Stimulated activated CD4-positive, alpha-beta T cell treated with anti-CD3 and anti-CD28 coated beads, Interleukin-15, amount 100 ng/mL, for 48 hours (primary cell): ENCODE measurements around the gene MYO18A.

ENCODE experiments used
- DNase-seq, 2 donors: peaks; one replicate each; pipeline ENCODE4 v3.0.0-alpha.2; 2020; ENCODE audit warnings: low read depth in 2 of 2

Gene MYO18A

DNA sequence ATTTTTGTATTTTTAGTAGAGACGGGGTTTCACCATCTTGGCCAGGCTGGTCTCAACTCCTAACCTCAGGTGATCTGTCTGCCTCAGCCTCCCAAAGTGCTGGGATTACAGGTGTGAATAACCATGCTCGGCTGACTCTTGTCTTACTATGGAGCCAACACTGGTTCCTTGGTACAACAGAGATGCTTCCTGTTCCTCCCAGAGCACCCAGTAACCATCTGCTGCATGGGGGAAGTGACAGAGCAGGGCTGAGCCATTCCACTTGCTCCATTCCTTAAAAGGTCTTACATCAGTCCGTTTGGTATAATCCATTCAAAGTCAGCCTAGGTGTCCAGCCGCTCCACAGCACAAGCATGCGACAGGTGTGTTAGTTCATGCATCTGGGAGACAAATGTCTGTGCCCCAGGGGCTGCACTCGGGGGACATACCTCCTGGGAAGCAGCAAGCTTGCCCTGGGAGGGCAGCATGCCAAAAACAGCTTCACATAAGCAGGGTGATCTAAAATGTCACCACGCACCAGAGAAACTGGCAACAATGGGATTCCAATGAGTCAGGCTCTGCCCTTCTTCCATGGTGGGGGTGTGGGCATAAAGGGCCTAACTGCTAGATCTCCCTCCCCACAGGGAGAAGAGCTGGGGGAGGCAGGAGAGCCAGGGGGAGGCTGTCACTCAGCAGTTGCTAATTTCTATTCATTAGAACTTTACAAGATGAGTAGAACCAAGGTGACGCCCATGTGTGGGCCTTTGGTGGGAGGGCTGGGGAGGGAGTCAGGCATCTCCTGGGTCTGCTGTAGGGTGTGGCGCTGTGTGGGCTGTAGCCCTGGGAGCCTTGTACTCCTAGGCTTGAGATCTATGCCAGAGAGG lies 101.8 kb downstream of the MYO18A start:
- DNase-seq, result no peak

DNA sequence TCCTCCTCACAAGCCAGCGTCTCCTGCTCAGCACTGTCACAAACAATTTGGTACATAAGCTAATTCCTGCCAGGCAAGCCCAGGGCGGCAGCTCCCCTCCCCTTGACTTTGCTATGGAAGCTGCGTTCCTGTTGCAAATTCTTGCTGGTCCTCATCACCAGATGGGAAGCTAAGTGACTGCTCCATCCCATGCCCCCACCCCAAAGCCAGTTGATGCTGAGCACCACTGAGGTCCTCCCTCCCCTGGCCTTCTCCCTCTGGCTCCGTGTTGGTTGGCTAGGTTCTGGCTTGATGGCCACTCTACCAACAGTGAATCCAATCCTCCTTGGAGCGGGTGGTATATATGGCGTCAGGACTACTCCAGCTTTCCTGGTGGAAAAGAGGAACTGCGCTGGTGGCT lies 102.9 kb downstream of the MYO18A start:
- no peak for DNase-seq

DNA sequence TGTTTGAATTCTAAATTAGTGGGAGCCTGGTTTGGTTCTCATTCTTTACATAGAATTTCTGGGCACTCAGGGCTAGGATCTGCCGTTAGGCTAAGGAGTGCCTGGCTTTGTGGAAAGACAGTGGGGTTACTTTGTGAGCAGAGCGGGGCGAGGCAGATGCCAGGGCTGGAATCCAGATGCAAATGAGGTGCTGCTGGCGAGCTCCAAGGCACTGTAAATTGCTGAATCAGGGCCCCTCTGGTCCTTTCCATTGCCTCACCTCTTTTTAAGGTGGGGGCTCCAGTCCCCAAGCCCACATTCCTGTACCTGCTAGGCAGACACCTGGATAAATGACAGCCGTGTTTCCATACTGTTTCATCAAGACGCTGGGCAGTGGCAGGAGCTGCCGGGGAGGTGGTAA lies 103.5 kb downstream of the MYO18A start:
- DNase-seq, result no peak

DNA sequence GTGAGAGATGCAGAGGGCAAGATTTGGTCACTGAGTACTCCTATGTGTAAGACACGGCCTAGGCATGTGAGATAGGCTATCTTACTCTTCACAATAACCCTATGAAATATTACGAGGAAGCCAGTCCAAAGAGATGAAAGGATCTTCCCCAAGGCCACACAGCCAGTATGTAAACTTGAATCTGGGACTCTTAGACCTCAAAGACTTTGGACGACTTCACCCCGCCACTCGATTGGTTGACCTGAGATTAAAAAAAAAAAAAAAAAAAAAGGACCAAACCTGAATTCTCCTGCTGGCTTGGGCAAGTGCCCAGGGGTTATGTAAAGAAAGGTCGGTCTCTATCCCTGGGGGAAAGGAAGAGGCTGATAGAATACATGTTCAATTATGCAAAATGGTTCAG lies 104.1 kb downstream of the MYO18A start:
- DNase-seq, result no peak

DNA sequence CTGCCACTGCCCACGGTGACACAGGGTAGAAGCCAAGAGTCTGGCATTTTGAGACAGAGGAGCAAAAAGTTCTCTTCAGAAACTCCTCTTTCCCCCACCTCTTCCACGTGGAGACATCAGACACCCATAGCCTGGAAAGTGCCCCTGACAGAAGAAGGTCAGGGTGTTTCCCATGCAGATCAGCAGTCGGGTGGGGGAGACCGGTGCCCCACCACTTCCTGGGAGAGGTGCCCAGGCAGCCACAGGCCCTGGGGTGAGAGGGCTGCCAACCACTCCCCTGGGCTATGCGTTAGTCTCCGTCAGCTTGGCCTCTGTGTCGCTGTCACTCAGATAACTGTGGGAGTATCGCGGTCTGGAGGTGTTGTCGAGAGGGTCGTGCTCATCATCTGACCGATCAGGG lies 105.7 kb downstream of the MYO18A start:
- no peak for DNase-seq

DNA sequence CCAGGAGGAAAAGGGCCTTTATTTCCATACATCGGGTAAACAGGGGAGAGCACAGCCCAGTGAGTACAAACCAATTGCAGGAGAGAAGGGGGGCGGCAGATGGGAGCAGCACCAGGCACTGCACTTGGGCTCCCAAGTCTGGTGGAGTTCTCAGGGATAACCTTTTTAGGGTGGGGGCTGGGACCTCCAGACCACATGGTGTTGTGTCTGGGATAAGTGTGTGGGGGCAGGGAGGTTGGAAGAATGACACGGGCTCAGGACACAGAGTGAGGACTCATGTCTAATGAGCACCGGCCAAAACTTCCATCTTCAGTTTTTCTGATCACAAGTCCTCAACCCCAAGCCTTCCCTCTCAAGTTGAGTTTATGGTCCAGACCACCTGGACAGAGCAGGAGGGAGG lies 106.7 kb downstream of the MYO18A start:
- DNase-seq, result no peak

DNA sequence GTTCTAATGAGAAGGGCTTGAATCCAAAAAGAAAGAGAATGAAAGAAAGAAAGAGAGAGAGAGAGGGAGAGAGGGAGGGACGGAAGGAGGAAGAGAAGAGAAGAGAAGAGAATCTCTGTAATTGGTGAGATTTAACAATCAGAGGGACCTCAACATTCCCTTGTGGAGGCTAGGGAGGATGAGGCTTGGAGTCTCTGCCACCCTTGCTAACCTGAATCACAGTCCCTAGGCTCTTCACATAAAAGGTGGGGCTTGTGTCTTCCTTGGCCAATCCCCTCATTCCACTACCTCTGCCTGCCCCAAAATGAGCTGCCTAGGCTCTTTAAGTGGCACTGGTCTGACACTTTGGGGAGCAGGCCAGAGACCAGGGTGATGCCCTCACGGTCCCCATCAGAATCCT lies 107.2 kb downstream of the MYO18A start:
- DNase-seq, result no peak

DNA sequence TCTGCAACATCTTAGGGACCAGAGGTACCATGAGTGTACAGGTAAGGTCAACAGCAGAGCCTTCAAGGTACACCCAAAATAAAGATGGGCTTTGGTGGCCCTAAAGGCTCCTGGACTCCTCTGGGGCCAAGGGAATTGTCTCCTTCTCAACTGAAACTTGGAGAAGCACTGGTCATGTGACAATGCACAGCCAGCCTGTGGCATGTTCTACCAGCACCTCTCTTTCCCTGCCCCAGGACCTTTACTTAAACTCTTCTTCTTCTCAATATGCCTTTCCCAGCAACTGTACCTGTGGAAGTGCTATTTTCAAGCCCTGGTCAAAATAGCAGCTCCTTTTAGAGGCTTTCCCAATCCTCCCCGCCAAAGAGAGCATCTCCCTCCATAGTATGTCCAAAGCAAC lies 108.9 kb downstream of the MYO18A start:
- no peak for DNase-seq

DNA sequence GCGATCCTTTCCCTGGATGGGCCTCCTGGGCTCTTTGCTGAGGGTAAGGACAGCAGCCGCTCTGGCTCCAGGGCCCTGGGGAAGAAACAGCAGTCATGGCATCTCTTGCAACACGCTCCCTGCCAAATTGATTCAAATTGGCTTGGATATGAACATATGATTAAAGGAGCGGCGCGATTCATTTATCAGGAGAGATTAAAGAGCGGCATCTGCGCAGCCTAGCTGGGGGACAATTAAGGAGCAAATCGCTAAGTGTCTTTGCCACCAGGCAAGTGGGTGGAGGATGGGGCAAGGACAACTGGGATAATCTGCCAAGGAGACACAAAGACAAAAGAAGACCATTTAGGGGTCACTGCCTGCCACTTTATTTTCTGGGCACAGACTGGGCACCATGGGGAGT lies 109.4 kb downstream of the MYO18A start:
- no peak for DNase-seq

DNA sequence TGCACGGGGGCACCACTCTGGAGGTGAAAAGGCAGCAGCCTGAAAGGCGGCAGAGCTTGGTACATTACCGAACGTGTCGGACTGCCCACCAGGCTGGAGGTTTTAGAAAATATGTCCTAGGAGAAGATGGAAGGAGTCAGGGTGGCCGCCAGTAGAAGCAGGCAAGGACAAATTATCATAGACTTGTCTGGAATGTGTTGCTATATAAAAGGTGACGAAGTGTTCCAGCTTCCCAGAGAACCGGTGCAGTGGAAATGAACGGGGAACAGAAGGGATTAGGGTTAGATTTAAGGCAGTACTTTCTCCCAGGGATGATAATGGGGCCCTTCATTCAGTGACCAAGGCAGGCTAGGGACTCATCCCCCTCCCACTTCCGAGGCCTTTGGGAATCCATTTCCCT lies 109.9 kb downstream of the MYO18A start:
- DNase-seq, result no peak

DNA sequence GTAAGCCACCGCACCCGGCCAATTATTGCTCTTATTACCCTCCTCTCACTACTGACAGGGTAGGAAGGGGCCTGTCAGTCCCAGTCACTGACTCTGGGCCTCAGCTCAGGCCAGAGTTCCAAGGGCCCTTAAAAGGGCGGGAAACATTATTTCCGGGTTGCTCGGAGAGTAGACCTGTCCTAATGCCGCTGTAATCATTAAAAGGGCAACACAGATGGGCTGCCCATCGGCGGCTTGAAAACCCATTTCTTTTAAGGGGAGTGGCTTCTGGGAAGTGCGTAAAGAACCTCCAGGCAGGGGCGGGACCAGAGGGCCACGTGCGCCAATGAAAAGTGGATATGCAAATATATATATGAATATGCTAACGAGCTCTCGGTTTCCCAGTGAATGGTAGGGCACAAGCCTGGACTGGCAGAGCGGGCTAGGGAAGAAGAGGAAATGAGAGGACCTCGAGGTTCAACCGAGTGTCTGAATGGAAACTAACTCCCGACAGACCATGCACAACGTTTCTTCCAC lies 110.6 kb downstream of the MYO18A start:
- no peak for DNase-seq

DNA sequence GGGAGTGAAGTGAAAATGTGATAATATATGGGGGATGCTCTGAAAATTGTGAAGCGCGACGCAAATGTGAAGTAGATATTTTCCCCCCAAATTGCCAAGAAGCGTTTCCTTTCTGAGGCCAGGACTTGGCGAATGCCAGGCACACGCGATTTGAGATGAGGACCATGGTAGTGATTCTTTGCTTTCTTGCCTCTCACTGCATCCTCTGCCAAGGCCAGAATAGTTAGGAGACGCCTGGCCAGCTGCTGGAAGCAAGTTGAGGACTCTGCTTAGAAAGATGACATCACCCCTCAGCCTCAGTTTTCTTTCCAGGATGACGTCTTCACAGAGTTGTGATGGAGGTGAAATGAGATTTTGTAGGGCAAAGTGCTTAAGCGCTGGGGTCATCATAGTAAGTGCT lies 111.4 kb downstream of the MYO18A start:
- DNase-seq, result no peak

DNA sequence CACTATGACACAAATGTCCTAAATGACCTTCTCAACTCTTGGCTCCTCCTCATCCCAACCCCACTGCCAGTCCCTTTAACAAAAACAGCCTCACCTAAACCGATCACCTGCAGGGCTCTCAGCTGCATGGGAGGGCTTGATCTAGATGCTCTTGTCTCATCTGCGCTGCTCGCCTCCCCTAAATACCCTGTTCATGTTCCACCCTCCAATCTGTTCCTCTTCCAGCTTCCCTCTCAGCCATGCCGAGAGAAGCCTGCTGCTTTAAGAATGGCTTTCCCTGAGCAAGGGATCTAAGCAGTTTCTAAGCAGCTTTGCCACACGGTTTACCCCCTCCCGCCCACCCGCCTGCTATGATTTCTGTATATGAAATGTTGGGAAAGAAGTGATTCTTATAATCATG lies 113.6 kb downstream of the MYO18A start:
- DNase-seq, result no peak

DNA sequence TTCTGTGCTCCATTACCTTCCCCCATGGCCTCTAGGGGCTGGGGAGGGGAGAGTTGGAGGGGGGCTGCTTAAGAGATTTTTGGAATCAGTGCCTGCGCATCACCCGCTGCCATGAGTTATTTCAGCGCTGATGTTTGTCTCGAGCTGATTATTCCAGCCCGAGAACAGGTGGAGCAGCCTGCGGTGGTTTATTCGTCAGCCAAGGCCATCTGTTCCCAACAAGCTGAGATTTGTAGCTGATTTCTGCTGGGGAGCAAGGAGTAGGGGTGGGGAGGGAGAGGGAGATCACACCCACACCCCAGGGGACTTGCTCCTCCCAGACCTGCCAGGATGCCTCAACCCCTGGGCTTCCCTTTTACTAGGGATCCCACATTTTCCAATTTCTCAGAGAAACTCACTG lies 114.2 kb downstream of the MYO18A start:
- no peak for DNase-seq

DNA sequence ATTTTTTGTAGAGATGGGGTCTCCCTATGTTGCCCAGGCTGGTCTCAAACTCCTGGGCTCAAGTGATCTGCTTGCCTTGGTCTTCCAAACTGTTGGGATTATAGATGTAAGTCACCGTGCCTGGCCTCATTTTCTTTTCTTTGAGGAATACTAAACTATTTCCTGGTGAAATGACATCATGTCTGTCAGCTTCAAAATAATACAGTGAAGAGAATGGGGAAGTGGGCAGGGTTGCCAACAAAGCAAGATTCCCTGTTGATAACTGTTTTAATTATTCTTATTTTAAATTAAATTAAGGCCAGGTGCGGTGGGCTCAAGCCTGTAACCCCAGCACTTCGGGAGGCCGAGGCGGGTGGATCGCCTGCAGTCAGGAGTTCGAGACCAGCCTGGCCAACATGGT lies 116.2 kb downstream of the MYO18A start:
- DNase-seq, result no peak

DNA sequence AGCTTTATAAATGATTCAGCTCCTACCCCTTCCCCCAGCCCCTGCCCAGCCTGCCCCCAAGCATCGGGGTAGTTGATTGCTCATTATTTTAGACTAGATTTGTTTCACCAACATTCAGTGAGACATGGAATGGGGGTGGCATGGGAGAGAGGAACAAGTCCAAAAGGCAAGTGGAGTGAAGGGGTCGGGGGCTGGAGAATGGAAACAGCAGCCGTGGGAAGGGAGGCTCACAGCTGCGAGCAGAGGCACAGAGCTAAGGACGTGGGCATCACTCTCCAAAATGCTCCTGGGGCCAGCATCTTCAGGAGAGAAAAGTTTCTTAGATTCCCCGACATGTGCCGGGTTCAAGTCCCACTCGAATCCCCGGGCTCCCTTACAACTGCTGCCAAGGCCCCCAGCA lies 118.0 kb downstream of the MYO18A start:
- DNase-seq, result no peak

DNA sequence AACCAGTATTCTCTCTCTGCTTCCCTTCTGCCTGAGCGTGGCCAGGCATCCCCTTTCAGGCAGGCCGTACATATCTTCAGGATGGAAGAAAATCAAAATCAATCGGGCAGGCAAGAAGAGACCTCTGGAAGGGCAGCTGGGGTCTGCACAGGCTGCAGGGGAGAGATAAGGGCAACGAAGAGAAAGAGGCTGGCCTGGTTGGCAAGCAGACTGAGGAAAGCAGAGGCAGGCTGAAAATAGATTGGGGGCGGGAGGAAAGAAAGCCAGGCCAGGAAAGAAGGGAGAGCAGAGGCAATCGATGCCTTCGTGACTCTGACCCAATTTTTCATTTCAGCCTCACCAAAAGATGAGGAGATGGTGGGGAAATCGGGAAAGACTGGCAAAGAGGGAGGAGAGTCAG lies 119.2 kb downstream of the MYO18A start:
- DNase-seq, result no peak

DNA sequence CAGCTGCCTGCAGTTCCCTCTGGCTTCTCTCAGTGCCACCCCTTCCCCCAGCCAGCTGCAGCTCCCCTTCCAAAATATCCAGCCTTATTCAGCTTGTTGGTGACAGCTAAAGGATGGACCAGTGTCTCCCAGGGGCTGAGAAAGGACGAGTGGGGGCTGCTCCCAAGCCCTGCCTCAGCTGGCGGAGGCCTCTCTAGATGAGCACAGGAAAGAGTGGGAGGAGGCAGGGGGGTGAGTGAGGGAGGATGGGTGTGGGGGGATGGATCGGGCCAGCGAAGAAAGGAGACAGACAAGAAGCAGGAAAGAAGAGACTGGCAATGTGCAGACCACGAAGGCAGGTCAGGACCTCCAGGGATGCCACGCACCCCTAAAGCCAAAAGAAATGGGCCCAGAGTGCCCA lies 119.7 kb downstream of the MYO18A start:
- no peak for DNase-seq

DNA sequence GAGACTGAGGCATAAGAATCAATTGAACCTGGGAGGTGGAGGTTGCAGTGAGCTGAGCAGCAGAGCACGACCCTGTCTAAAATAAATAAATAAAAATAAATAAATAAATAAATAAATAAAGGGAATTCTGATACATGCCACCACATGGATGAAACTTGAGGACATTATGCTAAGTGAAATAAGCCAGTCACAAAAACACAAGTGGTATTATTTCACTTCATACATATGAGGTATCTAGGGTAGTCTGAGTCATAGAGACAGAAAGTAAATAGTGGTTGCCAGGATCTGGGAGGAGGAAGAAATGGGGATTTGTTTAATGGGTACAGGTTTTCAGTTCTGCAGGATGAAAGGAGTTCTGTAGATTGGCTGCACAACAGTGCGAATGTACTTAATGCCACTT lies 120.9 kb downstream of the MYO18A start:
- DNase-seq, result no peak

DNA sequence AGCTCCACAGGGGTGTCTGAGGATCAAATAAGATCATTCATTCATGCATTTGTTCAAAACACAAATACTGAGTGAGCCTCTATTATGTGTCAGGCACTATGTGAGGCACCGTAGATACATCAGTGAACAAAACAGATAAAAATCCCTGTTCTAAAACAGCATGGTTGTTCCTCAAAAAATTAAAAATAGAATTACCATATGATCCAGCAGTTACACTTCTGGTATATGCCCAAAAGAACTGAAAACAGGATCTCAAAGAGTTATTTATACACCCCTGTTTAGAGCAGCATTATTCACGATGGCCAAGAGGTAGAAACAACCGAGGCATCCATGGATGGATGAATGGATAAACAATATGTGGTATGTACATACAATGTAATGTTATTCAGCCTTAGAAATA lies 121.8 kb downstream of the MYO18A start:
- no peak for DNase-seq

DNA sequence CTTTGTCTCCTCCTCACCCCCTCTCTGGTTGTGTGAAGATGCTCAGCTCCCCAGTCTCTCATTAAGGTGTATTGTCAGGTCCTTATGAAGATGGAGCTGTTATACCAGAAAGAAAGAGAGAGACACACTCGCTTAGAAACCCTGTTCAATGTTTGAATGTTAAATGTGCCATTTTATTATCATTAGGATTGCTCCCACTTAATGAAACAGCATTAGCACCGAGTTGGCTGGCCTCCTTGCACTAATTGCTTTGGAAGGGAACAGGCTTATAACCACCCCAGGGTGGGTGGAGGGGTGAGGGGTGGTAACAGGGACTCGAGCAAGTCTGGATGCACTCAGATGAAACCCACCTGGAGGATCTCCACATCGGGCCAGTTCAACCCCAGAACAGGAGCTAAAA lies 122.8 kb downstream of the MYO18A start:
- DNase-seq, result no peak

DNA sequence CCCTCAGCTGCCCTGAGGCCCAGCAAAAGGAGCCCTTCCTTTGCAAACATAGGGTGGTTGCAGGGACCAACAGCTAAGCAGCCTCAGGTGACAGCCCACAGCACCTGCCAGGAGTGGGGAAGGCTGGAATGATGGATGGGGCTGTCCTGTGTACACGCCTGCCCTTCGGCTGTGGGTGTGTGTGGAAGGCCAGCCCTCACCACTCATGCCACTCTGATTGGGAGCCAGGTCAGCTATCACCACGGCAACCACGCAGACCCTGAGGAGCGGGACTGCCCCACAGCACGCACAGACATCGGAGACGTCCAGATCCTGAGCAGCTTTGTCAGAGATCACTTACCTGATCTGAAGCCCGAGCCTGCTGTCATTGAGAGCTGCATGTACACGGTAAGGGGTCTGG lies 125.4 kb downstream of the MYO18A start:
- DNase-seq, result no peak

DNA sequence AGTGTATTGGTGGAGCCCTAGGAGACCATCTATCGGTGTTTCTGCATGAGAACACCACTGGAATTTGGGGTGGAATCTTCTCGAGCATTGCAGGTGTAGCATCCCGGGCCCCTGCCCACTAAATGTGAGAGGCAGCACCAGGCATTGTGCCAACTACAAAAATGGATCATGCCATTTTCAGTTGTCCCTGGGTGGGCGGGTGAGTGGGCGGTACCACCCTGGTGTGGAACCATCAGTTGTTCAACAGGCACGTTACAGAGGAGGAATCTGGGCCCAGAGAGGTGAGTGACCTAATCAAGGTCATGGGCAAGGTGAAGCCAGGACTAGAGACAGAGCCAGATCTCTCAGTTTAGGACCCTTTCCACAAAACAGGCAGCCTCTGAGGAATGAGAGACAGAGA lies 128.5 kb downstream of the MYO18A start:
- no peak for DNase-seq

DNA sequence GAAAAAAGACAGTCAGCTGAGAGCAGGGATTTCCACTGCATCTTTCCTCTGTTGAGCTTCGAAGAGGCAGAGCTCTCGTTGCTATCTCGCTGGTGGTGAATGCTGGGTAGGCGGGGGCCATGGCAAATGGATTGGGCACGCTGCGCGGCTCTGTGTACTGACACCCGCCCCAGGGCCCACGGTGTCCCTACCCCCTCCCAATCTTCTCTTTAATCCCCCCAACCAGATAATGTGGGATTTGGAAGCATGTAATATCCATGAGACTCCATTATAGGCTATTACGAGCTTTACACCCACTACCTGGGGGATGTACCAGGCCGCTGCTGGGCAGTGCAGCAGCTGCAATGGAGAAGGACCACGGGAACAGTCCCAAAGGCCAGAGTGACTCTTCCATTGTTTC lies 129.0 kb downstream of the MYO18A start:
- no peak for DNase-seq
